ENCODE data around the gene LRRC30. TPM values are rescaled to one million over a fixed set of nuclear protein-coding genes. Genes with fewer than 3 reads are reported as not detected.

LRRC30 gene
- not detected in 2 replicates for total RNA-seq
- total RNA-seq (2013): 0.21 TPM
- polyA plus RNA-seq: not detected in 2 replicates
- polyA minus RNA-seq: not detected in 2 replicates

DNA sequence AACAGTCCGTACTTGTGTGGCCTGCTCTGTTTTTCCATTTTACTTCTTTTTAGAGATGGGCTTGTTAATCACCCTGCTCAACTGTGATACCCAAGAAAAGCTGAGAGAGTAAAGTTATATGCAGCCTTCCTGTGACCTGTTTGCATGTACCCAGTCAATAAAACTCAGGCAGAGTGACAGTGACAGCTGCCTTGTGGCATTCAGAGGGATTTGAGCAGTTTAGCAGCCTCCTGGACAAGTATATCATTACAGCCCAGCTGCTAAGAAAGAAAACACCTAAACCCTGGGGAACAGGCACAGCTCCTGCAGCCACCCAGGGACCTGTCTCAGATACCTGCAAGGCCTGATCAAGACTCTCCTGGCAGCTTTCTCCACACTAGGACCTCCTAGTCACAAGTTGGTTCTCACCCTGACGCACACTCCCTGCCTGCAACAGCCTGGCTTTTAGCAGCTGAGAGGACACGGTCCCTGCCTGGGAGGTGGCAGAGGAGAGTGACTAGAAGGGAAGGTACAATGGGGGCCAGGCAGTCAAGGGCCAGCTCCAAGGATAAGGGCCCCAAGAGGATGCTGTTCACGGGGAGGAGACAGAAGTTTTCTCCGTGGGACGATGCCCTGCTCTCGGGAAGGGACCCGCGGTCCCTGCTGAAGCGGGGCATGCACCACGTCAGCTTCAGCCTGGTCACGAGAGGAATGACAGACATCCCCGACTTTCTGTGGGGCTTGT lies at the start of gene LRRC30:
LRRC30 (plus strand) TSS at position 464 of the 724 bp plus-strand sequence; CDS start at position 514, 50 bp downstream.
- 92% methylated on average over 12 of the region's 13 CpGs for WGBS (ENCODE audit: insufficient coverage)
- H3K4me3 Mint-ChIP-seq: no peak within 1 kb of the TSS

DNA sequence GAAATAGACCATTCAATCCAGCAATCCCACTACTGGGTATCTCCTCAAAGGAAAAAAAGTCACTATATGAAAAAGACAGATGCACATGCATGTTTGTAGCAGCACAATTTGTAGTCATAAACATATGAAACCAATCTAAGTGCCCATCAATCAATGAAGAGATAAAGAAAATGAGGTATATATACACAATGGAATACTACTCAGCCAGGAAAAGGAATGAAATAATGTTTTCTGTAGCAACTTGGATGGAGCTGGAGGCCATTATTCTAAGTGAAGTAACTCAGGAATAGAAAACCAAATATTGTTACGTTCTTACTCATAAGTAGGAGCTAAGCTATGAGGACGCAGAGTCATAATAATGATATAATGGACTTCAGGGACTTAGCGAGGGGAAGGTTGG lies 45.2 kb upstream of the LRRC30 start:
- ChIA-PET POLR2A (no interaction called here), CTCF (no interaction called here)
- Histone ChIP-seq H2AFZ (ENCODE audit: insufficient read depth, low read depth, low read length, poor library complexity, severe bottlenecking) (no peak overlapping the region), H3K4me3 (ENCODE audit: control extremely low read depth in 1 of 5, extremely low read depth in 1 of 5, insufficient read depth in 1 of 5, low read depth in 2 of 5, low read length in 4 of 5) (no peak overlapping the region), H3K27ac (ENCODE audit: low read length in 2 of 2) (no peak overlapping the region), H4K20me1 (ENCODE audit: control insufficient read depth, insufficient read depth, low read length, poor library complexity, severe bottlenecking) (no peaks in the 10 kb centered on the region), H3K27me3 (replicated peaks in 1 of 4; ENCODE audit: control extremely low read depth in 1 of 4, control insufficient read depth in 3 of 4, insufficient read depth in 4 of 4, low read length in 3 of 4) (no peaks in the 10 kb centered on the region), H3K4me1 (ENCODE audit: control insufficient read depth in 2 of 2, insufficient read depth in 2 of 2, low read length in 2 of 2) (no peaks in the 10 kb centered on the region), H3K36me3 (replicated peaks in 1 of 2; ENCODE audit: control extremely low read depth in 1 of 2, control insufficient read depth in 1 of 2, extremely low read depth in 1 of 2, insufficient read depth in 2 of 2, low read length in 1 of 2) (no peaks in the 10 kb centered on the region), H3K79me2 (ENCODE audit: control insufficient read depth, insufficient read depth, low read length) (no peaks in the 10 kb centered on the region), H3K4me2 (replicated peaks; ENCODE audit: low read depth, low read length, poor library complexity, severe bottlenecking) (no peak overlapping the region), H3K9ac (ENCODE audit: low read length) (no peak overlapping the region), H3K9me3 (ENCODE audit: control extremely low read depth in 1 of 3, control insufficient read depth in 2 of 3, insufficient read depth in 1 of 3, low read length in 2 of 3) (no peaks in the 10 kb centered on the region)
- no CpG with 5 or more reads among the region's 3 CpGs for WGBS (ENCODE audit: insufficient coverage)
- no peak overlapping the region for H3K27ac Mint-ChIP-seq
- peaks cover 13% of the 10 kb centered on the region for H3K9me3 Mint-ChIP-seq (ENCODE audit: insufficient read depth)
- no peak overlapping the region for H3K4me3 Mint-ChIP-seq
- DNase-seq: no peak
- no peaks in the 10 kb centered on the region for H3K27me3 Mint-ChIP-seq
- TF ChIP-seq EZH2 (IDR thresholded peaks at IDR 0.05; ENCODE audit: borderline replicate concordance, insufficient read depth, low read depth, low read length, poor library complexity, severe bottlenecking): no peak
- TF ChIP-seq, protein P1, sequence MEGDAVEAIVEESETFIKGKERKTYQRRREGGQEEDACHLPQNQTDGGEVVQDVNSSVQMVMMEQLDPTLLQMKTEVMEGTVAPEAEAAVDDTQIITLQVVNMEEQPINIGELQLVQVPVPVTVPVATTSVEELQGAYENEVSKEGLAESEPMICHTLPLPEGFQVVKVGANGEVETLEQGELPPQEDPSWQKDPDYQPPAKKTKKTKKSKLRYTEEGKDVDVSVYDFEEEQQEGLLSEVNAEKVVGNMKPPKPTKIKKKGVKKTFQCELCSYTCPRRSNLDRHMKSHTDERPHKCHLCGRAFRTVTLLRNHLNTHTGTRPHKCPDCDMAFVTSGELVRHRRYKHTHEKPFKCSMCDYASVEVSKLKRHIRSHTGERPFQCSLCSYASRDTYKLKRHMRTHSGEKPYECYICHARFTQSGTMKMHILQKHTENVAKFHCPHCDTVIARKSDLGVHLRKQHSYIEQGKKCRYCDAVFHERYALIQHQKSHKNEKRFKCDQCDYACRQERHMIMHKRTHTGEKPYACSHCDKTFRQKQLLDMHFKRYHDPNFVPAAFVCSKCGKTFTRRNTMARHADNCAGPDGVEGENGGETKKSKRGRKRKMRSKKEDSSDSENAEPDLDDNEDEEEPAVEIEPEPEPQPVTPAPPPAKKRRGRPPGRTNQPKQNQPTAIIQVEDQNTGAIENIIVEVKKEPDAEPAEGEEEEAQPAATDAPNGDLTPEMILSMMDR (IDR thresholded peaks at IDR 0.05): no peak
- no peak for ATAC-seq (ENCODE audit: low read depth)
- intact Hi-C loops (cut with micrococcal nuclease): no loop called here
- no peaks in the 10 kb centered on the region for H3K4me1 Mint-ChIP-seq

More for the DNA sequence above, at the start of gene LRRC30:
- no peak within 1 kb of the TSS for H3K27ac ChIP-seq (ENCODE audit: low read length in 2 of 2)
- no peaks in the 10 kb centered on the region for H3K9me3 Mint-ChIP-seq (ENCODE audit: insufficient read depth)
- H3K4me1 Mint-ChIP-seq: no peaks in the 10 kb centered on the region
- no peaks in the 10 kb centered on the region for H3K36me3 ChIP-seq (replicated peaks in 1 of 2; ENCODE audit: control extremely low read depth in 1 of 2, control insufficient read depth in 1 of 2, extremely low read depth in 1 of 2, insufficient read depth in 2 of 2, low read length in 1 of 2)
- ATAC-seq (ENCODE audit: low read depth): no peak
- DNase-seq: no peak
- H3K4me2 ChIP-seq (replicated peaks; ENCODE audit: low read depth, low read length, poor library complexity, severe bottlenecking): no peak within 1 kb of the TSS
- ChIA-PET CTCF (no interaction called here), POLR2A (no interaction called here)
- no peak within 1 kb of the TSS for H3K27ac Mint-ChIP-seq
- no peak for TF ChIP-seq EZH2 (IDR thresholded peaks at IDR 0.05; ENCODE audit: borderline replicate concordance, insufficient read depth, low read depth, low read length, poor library complexity, severe bottlenecking)
- TF ChIP-seq, protein P1 (IDR thresholded peaks at IDR 0.05): no peak
- no peaks in the 10 kb centered on the region for H3K4me1 ChIP-seq (ENCODE audit: control insufficient read depth in 2 of 2, insufficient read depth in 2 of 2, low read length in 2 of 2)
- no peaks in the 10 kb centered on the region for H3K27me3 Mint-ChIP-seq
- H3K4me3 ChIP-seq (ENCODE audit: control extremely low read depth in 1 of 5, extremely low read depth in 1 of 5, insufficient read depth in 1 of 5, low read depth in 2 of 5, low read length in 4 of 5): no peak within 1 kb of the TSS
- H4K20me1 ChIP-seq (ENCODE audit: control insufficient read depth, insufficient read depth, low read length, poor library complexity, severe bottlenecking): no peaks in the 10 kb centered on the region
- H3K9me3 ChIP-seq (ENCODE audit: control extremely low read depth in 1 of 3, control insufficient read depth in 2 of 3, insufficient read depth in 1 of 3, low read length in 2 of 3): peaks cover 0 to 15% (median 0%) of the 10 kb centered on the region in 3 donors
- no peaks in the 10 kb centered on the region for H3K79me2 ChIP-seq (ENCODE audit: control insufficient read depth, insufficient read depth, low read length)
- no peak within 1 kb of the TSS for H2AFZ ChIP-seq (ENCODE audit: insufficient read depth, low read depth, low read length, poor library complexity, severe bottlenecking)
- no peaks in the 10 kb centered on the region for H3K27me3 ChIP-seq (replicated peaks in 1 of 4; ENCODE audit: control extremely low read depth in 1 of 4, control insufficient read depth in 3 of 4, insufficient read depth in 4 of 4, low read length in 3 of 4)
- intact Hi-C loops (cut with micrococcal nuclease): no loop called here
- no peak within 1 kb of the TSS for H3K9ac ChIP-seq (ENCODE audit: low read length)

Measured in B cell (primary cell).